AG08396 (cell line): Measurements from ENCODE around the gene FASTK.
"Not testable (repeated sequence)": the region's sequence is repeated elsewhere in the genome, so short reads cannot be mapped to it uniquely, and the experiment has no call there.

Experiments
- DNase-seq: peaks from one replicate; pipeline ENCODE4 v3.0.0; 2012; ENCODE audit warnings: low spot score, mixed read lengths

The FASTK gene

DNA sequence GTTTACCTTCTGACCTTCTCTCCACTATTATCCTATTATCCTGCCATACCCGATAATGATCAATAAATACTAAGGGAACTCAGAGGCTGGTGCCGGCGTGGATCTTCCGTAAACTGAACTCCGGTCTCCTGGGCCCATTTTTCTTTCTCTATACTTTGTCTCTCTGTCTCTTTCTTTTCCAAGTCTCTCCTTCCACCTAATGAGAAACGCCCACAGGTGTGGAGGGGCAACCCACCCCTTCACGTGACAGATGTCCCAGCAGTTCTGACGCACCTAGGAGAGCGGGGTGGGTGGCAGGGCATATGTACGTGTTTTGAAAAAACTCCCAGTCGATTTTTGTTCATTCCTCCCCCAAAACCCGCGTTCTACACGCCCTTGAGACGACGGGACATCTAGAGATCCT lies 52.9 kb downstream of the FASTK start:
- DNase-seq = not testable (repeated sequence)

DNA sequence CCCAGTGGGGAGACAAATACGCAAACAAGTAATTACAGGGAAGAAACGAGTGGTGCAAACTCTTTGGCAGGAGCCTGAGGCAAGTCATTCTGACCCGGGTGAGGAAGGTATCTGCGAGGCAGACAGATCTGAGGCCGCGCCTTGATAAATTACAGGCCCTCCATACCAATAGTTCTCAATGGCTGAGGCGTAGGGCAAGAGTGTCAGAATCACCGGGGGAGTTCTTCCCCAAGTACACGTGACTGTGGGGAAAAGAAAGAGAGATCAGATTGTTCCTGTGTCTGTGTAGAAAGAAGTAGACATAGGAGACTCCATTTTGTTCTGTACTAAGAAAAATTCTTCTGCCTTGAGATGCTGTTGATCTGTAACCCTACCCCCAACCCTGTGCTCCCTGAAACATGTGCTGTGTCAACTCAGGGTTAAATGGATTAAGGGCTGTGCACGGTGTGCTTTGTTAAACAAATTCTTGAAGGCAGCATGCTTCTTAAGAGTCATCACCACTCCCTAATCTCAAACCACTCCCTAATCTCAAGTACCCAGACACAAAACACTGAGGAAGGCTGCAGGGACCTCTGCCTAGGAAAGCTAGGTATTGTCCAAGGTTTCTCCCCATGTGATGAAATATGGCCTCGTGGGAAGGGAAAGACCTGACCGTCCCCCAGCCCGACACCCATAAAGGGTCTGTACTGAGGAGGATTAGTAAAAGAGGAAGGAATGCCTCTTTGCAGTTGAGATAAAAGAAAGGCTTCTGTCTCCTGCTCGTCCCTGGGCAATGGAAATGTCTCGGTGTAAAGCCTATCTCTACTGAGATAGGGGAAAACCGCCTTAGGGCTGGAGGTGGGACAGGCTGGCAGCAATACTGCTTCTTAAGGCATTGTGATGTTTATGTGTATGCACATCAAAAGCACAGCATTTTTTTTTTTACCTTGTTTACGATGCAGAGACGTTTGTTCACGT lies 53.6 kb downstream of the FASTK start:
- not testable (repeated sequence) for DNase-seq
